ENCODE data around the gene CD22.
"Not testable (repeated sequence)": the region's sequence is repeated elsewhere in the genome, so short reads cannot be mapped to it uniquely, and the experiment has no call there.

Gene CD22

GRCh38 chr19:35328851-35329285 is at the start of gene CD22:
Gene CD22 (plus strand): TSS chr19:35329187. CDS start chr19:35332041, 2,854 bp downstream.
- FAIRE-seq (peak; percentile 94), DNase-seq (ENCODE audit: extremely low spot score, insufficient read length, low read depth) (no peak)

GRCh38 chr19:35279374-35279773 is 49.6 kb upstream of the CD22 start:
- no peak for DNase-seq (ENCODE audit: extremely low spot score, insufficient read length, low read depth)
- no peak for FAIRE-seq

DNA sequence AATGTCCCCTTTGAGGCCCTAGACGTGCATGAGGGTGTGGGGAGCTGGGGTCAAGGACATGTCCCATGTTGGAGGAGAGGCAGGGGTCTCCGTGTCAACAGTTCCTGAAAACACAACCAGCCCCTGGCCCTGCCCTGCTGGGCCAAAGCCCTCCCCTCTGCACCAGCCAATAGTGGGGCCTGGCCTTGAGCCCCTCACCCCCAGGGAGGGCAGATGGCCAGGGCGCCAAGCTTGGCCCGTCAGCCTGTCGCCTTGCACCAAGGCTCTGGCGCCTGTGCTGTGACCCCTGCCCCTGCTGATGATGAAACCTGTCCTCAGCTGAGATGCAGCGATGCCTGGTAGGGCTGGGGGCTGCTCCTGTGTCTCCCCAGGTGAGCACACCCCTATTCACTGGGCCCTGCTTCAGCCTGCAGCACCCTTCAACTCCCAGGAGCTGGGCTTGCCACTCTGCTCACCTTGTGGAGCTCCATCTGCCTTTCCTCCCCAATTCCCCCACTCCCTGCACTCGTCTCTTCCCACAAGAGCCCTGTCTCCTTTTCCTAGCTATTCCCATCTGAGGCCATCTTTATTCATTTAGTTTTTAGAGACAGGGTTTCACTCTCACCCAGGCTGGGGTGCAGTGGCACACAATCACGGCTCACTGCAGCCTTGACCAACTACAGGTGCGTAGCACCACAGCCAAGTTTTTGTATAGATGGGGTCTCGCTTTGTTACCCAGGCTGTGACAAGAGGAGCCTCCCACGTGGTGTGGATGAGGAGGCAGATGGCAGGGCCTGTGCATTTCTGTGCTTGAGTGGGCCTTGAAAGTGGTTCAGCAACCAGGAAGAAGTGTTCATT is 48.8 kb upstream of the CD22 start:
- no peak for DNase-seq (ENCODE audit: extremely low spot score, insufficient read length, low read depth)
- FAIRE-seq = peak; percentile 41

- no peak for FAIRE-seq
- no peak for DNase-seq (ENCODE audit: extremely low spot score, insufficient read length, low read depth)
These were observed 47.7 kb upstream of the CD22 start for GRCh38 chr19:35281303-35281702.

DNA sequence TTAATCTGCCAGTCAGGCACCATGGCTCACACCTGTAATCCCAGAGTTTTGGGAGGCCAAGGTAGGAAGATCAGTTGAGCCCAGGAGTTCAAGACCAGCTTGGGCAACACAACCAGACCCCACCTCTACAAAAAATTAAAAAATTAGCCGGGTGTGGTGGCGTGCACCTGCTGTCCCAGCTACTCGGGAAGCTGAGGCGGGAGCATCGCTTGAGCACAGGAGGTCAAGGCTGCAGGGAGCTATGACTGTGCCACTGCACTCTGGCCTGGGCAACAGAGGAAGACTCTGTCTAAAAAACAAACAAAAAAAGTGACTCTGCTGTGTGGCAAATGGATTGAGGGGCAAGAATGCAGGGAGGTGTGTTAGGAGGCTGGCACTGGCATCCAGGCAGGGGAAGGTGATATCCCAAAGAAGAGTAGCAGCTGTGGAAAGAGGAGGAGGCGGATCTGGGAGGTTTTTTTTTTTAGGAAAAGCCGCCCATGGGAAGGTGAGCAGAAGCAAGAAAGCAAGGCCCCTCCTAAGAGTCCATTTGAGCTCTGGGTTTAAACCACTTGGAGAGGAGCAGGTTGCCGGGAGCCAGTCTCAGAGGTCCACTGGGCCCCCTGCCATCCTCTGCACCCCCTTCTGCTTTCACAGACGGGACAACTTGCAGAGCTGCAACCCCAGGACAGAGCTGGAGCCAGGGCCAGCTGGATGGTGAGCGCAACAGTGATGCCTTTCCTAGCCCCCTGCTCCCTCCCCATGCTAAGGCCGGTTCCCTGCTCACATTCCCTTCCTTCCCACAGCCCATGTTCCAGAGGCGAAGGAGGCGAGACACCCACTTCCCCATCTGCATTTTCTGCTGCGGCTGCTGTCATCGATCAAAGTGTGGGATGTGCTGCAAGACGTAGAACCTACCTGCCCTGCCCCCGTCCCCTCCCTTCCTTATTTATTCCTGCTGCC is 44.6 kb upstream of the CD22 start:
- no peak for FAIRE-seq

GRCh38 chr19:35285095-35285449 is 43.9 kb upstream of the CD22 start:
- FAIRE-seq (no peak), DNase-seq (ENCODE audit: extremely low spot score, insufficient read length, low read depth) (no peak)

More for the DNA sequence above, 44.6 kb upstream of the CD22 start:
- DNase-seq (ENCODE audit: extremely low spot score, insufficient read length, low read depth) = no peak

DNA sequence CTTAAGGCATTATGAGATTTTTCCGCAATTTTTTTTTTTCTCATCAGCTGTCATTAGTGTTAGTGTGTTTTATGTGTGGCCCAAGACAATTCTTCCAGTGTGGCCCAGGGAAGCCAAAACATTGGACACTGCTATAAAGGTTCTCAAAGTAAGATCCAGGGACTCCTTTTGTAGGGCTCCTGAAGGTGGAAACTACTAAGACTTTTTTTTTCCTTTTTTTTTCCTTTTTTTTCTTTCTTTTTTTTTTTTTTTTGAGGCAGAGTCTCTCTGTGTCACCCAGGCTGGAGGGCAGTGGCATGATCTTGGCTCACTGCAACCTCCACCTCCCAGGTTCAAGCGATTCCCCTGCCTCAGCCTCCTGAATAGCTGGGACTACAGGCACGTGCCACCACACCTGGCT is 43.5 kb upstream of the CD22 start:
- not testable (repeated sequence) for DNase-seq (ENCODE audit: extremely low spot score, insufficient read length, low read depth); FAIRE-seq

DNA sequence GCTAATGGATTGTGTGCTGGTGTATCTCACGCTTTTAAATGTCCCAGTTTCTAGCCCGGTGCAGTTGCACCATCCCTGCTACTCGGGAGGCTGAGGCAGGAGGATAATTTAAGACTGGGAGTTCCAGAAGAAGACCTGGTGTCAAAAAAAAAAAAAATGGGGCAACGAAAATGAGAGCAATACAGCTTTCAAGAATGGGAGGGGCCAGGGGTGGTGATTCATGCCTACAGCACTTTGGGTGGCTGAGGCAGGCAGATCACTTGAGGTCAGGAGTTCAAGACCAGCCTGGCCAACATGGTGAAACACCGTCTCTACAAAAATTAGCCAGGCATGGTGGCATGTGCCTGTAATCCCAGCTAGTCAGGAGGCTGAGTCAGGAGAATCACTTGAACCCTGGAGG is 42.9 kb upstream of the CD22 start:
- FAIRE-seq; DNase-seq (ENCODE audit: extremely low spot score, insufficient read length, low read depth): not testable (repeated sequence)

DNA sequence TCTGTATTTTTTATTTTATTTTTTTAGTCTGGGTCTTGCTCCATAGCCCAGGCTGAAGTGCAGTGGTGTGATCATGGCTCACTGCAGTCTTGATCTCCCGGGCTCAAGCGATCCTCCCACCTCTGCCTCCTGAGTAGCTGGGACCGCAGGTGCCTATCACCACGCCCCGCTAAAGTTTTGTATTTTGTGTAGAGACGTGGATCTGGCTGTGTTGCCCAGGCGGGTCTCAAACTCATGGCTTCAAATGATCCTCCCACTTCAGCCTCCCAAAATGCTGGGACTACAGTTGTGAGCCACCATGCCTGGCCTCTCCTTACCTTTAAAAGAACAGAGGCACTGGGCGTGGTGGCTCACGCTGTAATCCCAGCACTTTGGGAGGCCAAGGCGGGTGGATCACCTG is 41.3 kb upstream of the CD22 start:
- no peak for FAIRE-seq

GRCh38 chr19:35288331-35288730 is 40.7 kb upstream of the CD22 start:
- no peak for DNase-seq (ENCODE audit: extremely low spot score, insufficient read length, low read depth)
- FAIRE-seq = no peak

More for the DNA sequence above, 41.3 kb upstream of the CD22 start:
- DNase-seq (ENCODE audit: extremely low spot score, insufficient read length, low read depth) = no peak

DNA sequence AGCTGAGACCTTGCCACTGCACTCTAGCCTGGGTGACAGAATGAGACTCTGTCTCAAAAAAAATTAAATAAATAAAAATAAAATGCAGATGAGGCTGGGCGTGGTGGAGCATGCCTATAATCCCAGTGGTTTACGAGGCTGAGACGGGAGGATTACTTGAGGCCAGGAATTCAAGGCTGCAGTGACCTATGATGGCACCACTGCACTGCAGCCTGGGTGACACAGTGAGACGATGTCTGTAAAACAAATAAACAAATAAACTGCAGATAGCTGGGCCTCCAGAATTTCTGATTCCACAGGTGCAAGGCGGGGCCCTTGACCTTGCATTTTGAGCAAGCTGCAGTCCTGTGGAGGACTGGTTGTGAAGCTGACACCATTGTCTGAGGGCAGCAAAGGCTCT is 40.1 kb upstream of the CD22 start:
- DNase-seq (ENCODE audit: extremely low spot score, insufficient read length, low read depth) (no peak), FAIRE-seq (no peak)

GRCh38 chr19:35290381-35291127 is 38.4 kb upstream of the CD22 start:
- DNase-seq (ENCODE audit: extremely low spot score, insufficient read length, low read depth) (no peak), FAIRE-seq (no peak)

DNA sequence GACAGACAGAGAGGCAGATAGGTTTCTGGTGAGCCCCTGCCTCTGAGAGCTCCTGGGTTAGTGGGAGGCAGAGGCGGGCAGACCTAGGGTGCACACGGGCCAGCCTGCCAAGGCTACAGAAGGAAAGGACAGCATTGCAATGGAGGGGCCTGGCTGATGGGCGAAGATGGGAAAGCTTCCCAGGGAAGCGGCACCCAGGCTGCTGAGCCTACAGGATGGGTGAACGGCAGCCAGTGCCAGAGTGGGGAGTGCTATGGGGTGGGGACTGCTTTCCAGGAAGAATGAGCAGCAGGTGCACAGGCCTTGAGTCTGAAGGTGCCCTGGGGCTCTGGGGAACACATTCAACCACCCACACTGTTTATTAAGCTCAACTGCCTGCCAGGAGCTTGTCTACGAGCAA is 37.7 kb upstream of the CD22 start:
- DNase-seq (ENCODE audit: extremely low spot score, insufficient read length, low read depth) (no peak), FAIRE-seq (no peak)

GRCh38 chr19:35291916-35292315 is 37.1 kb upstream of the CD22 start, which contains the start of gene MAG:
Gene MAG (plus strand): TSS chr19:35292161. CDS start chr19:35295409, 3,248 bp downstream.
- no peak for DNase-seq (ENCODE audit: extremely low spot score, insufficient read length, low read depth)
- FAIRE-seq = no peak

DNA sequence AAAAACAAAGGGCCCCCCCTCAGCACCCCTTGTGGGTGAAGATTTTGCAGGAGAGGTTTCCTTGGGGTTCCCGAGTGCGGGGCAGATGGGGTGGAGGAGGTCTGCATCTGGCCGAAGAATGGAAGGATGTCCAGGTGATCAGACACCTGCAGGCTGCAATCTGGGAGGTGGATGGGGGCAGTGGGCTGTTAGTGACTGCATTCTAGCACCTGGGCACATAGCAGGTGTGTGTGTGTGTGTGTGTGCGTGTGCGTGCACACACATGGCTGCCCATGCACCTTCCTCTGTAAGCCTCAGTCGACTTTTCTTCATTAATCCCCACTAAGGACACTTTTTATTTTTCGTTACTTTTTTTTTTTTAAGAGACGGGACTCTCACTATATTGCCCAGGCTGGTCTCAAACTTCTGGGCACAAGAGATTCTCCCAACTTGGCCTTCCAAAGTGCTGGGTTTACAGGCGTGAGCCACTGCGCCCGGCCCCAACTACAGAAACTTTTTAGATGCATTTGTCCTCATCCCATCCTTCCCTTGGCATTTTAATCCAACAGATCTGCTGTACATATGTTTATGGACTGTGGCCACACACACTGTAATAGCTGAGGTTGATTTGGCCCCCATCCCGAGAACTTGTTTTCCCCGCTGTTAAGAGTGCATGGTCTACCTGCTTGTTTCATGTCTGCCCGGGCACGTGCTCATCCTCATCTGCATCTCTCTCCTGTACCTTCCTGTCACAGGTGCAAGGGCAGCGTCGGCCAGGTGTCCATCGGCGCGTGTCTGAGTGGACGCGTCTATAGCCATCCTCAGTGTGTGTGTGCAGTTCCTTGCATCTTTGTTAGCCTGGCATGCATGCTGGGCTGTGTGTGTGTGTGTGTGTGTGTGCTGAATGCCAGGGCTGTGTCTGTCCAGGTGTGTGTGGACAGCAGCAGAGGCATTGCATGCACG is 36.3 kb upstream of the CD22 start:
- no peak for FAIRE-seq

GRCh38 chr19:35293363-35293739 is 35.6 kb upstream of the CD22 start:
- DNase-seq (ENCODE audit: extremely low spot score, insufficient read length, low read depth) = no peak
- FAIRE-seq = no peak

More for the DNA sequence above, 36.3 kb upstream of the CD22 start:
- no peak for DNase-seq (ENCODE audit: extremely low spot score, insufficient read length, low read depth)

DNA sequence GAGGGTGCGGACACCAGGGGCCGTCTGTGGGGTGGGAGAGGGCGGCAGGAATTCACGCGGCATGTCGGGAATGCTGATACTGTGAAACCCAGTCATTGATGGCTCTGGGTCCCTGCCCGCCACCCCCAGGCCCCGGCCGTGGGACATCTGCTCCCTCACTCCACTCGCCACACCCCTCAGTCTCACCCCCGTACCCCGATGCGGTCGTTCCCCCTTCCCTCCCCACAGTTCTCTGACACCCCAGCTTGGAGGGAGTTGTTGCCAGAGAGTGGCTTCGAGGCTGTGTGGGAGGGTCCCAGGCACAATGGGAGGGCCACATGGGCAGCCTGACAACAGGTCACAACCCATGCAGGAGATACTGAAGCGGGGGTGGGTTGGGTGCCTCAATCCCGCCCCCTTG is 35.2 kb upstream of the CD22 start:
- no peak for FAIRE-seq

GRCh38 chr19:35294328-35294727 is 34.7 kb upstream of the CD22 start:
- DNase-seq (ENCODE audit: extremely low spot score, insufficient read length, low read depth) (no peak), FAIRE-seq (no peak)

More for the DNA sequence above, 35.2 kb upstream of the CD22 start:
- no peak for DNase-seq (ENCODE audit: extremely low spot score, insufficient read length, low read depth)

Measured in GM18507 (cell line).